Activated CD4-positive, alpha-beta T cell treated with anti-CD3 and anti-CD28 coated beads, Interleukin-2, amount 50 U/mL, for 16 hours (primary cell): ENCODE measurements around the gene JMJD1C.
"Not testable (repeated sequence)": the region's sequence is repeated elsewhere in the genome, so short reads cannot be mapped to it uniquely, and the experiment has no call there.

Experiments
- DNase-seq: peaks from one replicate; pipeline ENCODE4 v3.0.0-alpha.2; 2020

Gene JMJD1C

GRCh38 chr10:63346015-63346441 lies 119.7 kb downstream of the JMJD1C start:
- no peak for DNase-seq

GRCh38 chr10:63344269-63344668 lies 121.5 kb downstream of the JMJD1C start:
- no peak for DNase-seq

GRCh38 chr10:63343476-63343875 lies 122.3 kb downstream of the JMJD1C start:
- DNase-seq, result no peak

- DNase-seq, result not testable (repeated sequence)
Measured at GRCh38 chr10:63339640-63340039, 126.1 kb downstream of the JMJD1C start.

- no peak for DNase-seq
Measured at GRCh38 chr10:63337455-63338251, 128.1 kb downstream of the JMJD1C start.

- DNase-seq, result no peak
Measured at GRCh38 chr10:63331586-63331985, 134.2 kb downstream of the JMJD1C start.

GRCh38 chr10:63324495-63324854 lies 141.3 kb downstream of the JMJD1C start:
- DNase-seq, result no peak

GRCh38 chr10:63323701-63324494 lies 141.9 kb downstream of the JMJD1C start:
- no peak for DNase-seq

- no peak for DNase-seq
Measured at GRCh38 chr10:63320683-63321082, 145.1 kb downstream of the JMJD1C start.

GRCh38 chr10:63319231-63319630 lies 146.5 kb downstream of the JMJD1C start:
- DNase-seq, result no peak

- DNase-seq, result no peak
Measured at GRCh38 chr10:63318491-63318890, 147.3 kb downstream of the JMJD1C start.

GRCh38 chr10:63314020-63314419 lies 151.8 kb downstream of the JMJD1C start:
- no peak for DNase-seq

- DNase-seq, result no peak
Measured at GRCh38 chr10:63313066-63313717, 152.6 kb downstream of the JMJD1C start.

GRCh38 chr10:63308628-63309027 lies 157.1 kb downstream of the JMJD1C start:
- DNase-seq, result no peak

GRCh38 chr10:63304146-63304545 lies 161.6 kb downstream of the JMJD1C start:
- no peak for DNase-seq

- DNase-seq, result no peak
Measured at GRCh38 chr10:63300801-63301200, 165.0 kb downstream of the JMJD1C start.

- DNase-seq, result no peak
Measured at GRCh38 chr10:63297941-63298340, 167.8 kb downstream of the JMJD1C start.

- DNase-seq, result no peak
Measured at GRCh38 chr10:63294781-63295180, 171.0 kb downstream of the JMJD1C start.

- DNase-seq, result not testable (repeated sequence)
Measured at GRCh38 chr10:63292847-63293246, 172.9 kb downstream of the JMJD1C start.

- DNase-seq, result no peak
Measured at GRCh38 chr10:63288170-63288569, 177.6 kb downstream of the JMJD1C start.

GRCh38 chr10:63286754-63287264 lies 179.0 kb downstream of the JMJD1C start:
- DNase-seq, result no peak

GRCh38 chr10:63286340-63286739 lies 179.4 kb downstream of the JMJD1C start:
- DNase-seq, result no peak

- DNase-seq, result not testable (repeated sequence)
Measured at GRCh38 chr10:63283901-63284300, 181.9 kb downstream of the JMJD1C start.
